GM21447 (cell line): ENCODE measurements around the gene FAM53B.

ENCODE experiments used
- ATAC-seq: cut with Tn5 transposase; IDR thresholded peaks from one replicate; pipeline ENCODE4 v1.9.1; 2021; ENCODE audit not compliant: unreplicated experiment

FAM53B gene

GRCh38 chr10:124681626-124682552 lies 62.3 kb downstream of the FAM53B start:
- ATAC-seq = no peak

- no peak for ATAC-seq
Measured at GRCh38 chr10:124681091-124681490, 63.1 kb downstream of the FAM53B start.

- no peak for ATAC-seq
Measured at GRCh38 chr10:124680675-124681074, 63.5 kb downstream of the FAM53B start.

- no peak for ATAC-seq
Measured at GRCh38 chr10:124679401-124679800, 64.8 kb downstream of the FAM53B start.

- no peak for ATAC-seq
Measured at GRCh38 chr10:124678557-124679240, 65.5 kb downstream of the FAM53B start.

- no peak for ATAC-seq
Measured at GRCh38 chr10:124677749-124678556, 66.2 kb downstream of the FAM53B start.

GRCh38 chr10:124677293-124677699 lies 66.9 kb downstream of the FAM53B start:
- ATAC-seq = no peak

- ATAC-seq = no peak
Measured at GRCh38 chr10:124676416-124677062, 67.6 kb downstream of the FAM53B start.

- no peak for ATAC-seq
Measured at GRCh38 chr10:124675824-124676223, 68.4 kb downstream of the FAM53B start.

- no peak for ATAC-seq
Measured at GRCh38 chr10:124675261-124675660, 68.9 kb downstream of the FAM53B start.

GRCh38 chr10:124674768-124675222 lies 69.4 kb downstream of the FAM53B start:
- no peak for ATAC-seq

GRCh38 chr10:124672181-124672638 lies 72.0 kb downstream of the FAM53B start:
- no peak for ATAC-seq

- ATAC-seq = no peak
Measured at GRCh38 chr10:124671486-124672075, 72.6 kb downstream of the FAM53B start.

- ATAC-seq = no peak
Measured at GRCh38 chr10:124670849-124671248, 73.3 kb downstream of the FAM53B start.

GRCh38 chr10:124669824-124670654 lies 74.1 kb downstream of the FAM53B start:
- ATAC-seq = no peak

GRCh38 chr10:124669141-124669823 lies 74.9 kb downstream of the FAM53B start:
- ATAC-seq = no peak

GRCh38 chr10:124668517-124669051 lies 75.6 kb downstream of the FAM53B start:
- no peak for ATAC-seq
